SK-N-DZ (cell line): ENCODE measurements around the gene ECEL1.
"Not testable (repeated sequence)": the region's sequence is repeated elsewhere in the genome, so short reads cannot be mapped to it uniquely, and the experiment has no call there.

Source experiments
- DNase-seq: peaks from one replicate; pipeline ENCODE4 v3.0.0-alpha.2; 2015; ENCODE audit warnings: low spot score

Gene ECEL1

DNA sequence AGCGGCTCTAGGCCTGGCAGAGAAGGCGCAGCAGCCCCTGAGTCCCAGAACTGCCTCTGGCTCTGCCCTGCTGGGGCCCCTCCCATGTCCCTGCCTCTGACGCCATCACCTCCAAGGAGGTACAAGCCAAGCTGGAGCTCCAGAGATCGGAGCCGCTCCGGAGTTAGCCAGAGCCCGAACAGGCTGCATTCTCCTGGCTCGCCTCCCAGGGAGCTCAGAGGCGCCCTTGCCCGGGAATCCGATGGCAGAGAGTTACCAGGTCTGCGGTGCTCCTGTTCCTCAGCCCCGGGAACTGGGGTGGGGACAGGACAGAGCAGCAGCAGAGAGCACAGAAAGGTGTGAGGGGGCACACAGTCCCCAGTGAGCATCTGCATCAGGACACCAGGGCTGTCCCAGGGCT lies 44.6 kb downstream of the ECEL1 start:
- DNase-seq = not testable (repeated sequence)

DNA sequence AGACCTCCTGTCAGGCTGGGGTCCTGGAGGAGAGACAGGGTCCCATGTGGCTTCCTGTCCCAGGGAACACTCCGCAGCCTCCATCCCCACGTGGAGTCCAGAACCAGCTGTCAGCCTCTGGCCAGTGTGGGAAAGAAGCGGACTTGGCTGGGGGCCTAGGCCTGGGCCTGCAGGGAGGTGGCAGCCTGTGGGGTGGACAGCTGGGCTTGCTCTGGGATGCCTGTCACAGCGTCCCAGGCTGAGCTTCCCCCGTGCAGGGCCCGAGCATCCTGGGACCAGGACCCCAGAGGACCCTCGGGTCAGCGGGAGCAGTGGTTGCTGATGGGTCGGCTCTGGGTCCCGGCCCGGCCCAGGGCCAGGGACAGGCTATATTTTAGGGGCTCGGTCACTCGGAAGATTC lies 45.2 kb downstream of the ECEL1 start:
- not testable (repeated sequence) for DNase-seq

DNA sequence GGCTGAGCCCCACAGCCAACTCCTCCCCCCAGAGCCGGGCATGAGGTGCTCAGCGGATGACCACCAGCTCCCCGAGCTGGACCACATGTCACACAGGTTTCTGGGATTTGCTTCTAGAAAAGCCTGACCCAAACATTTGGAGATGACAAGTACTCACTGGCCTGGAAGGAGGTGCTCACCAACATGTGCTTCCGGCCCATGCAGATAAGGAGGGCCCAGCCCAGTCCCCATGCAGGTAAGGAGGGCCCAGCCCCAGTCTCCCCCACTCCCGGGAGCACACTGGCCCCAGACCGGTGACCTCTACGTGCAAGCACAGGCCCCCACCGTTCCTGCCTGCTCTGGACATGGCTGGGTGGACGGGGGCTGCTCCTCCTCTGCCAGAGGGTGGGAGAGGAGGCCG lies 45.7 kb downstream of the ECEL1 start:
- not testable (repeated sequence) for DNase-seq

DNA sequence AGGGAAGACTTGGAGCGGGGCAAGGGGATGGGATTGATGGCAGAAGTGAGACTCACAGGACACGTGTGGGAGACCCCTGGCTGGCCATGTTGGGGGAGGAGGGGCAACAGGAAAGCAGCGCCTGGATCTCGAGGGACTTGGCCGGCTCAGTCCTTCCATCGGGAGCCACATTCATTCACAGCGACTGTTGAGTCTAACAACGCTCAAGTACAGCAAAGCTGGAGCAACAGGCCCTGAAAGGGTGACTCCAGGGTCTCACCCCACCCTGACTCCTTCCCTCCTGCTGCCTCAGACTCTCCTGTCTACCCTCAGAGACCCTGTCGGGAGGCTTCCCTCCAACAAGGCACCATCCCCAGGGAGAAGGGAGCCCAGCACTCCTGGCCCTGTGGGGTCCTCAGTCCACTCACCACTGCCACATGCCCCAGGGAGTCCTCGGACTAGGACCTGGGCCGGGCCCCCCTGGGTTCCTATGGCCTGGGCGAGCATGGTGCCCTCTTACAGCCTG lies 46.4 kb downstream of the ECEL1 start:
- no peak for DNase-seq

DNA sequence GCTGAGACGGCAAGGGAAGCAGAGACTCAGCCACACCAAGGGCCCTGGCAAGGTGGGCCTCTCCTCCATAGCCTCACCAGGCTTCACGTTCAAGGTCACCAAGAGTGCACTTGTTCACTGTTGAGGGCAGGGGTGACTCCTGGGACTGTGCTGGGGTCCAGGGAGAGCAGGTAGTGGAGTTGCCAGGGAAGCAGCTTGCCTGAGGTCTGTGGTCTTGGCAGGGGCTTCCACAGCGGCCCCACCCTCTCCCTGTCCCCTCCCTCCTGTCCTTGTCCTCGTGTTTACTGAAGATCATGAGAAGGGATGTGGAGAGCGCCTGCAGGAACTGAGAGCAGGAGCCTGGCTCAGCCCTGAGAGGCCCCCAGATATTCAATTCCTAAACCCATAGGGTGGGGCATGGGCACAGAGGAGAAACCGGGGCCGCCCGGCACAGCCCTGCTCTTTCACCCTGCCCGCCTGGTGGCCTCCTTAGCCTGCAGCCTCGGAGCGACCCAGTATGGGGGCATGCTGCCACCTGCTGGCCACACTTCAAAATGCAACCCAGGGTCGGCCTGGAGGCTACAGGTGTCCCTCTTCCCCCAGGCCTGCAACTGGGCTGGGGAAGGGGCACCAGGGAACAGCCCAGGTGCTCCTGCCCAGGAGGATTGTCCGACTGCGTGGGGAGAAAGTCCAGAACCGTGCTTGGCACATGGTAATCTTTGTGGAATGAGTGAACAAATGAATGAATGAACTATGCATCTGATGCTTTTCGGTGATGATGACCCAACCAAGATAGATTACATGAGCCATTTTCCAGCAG lies 47.2 kb downstream of the ECEL1 start:
- DNase-seq = peak; percentile 70

DNA sequence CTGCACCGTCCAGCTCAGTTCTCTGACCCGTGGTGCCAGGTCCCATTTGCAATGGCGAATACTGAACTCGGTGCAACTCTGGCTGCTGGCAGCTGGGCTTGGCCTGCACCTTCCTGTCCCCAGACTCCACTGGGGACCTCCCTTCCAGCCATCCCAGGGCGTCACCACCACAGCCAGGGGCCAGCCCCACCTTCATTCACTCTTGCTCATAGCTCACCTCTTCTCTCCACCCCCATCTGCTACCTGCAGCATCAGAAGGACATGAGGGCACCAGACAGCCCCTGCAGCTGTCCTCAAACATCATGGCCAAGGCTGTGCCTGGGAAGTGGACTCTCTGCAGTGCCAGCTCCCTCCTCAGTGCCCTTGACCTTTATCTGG lies 47.9 kb downstream of the ECEL1 start:
- no peak for DNase-seq

DNA sequence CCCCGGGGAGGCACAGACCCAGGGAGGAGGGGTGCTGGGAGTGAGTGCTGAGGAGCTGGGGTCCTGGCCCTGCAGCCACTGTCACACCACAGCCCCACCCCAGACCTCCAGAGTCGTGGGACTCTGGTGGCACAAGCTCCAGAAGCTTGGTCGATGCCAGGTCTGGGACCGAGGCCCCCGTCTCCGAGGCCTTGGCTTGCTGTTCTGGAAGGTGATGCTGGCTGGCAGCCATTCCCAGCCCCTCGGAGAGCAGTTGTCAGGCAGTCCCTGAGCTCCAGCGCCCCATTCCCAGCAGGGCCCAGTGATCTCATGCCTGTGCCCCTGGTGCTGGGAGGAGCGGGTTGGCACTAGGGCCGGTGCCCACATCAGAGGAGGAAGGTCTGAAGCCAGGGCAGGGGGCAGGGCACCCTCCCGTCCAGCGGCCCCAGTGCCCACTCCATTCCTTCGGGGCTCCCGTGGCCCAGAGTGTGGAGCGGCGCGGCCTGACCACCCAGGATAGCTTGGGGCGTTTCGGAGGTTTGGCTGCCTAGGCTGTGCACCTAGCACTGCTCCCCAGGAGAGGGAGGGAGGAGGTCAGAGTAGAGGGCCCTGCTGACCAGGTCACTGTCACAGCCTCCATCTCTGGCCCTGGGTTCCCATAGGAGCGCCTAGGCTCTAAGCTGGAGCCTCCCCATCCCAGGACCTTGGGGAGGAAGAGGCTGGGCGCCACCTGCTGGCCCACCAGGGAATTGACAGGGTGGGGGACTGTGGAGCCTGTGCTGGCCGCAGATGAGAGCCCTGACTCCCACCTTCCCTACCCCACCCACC lies 48.5 kb downstream of the ECEL1 start:
- DNase-seq = peak; percentile 25

DNA sequence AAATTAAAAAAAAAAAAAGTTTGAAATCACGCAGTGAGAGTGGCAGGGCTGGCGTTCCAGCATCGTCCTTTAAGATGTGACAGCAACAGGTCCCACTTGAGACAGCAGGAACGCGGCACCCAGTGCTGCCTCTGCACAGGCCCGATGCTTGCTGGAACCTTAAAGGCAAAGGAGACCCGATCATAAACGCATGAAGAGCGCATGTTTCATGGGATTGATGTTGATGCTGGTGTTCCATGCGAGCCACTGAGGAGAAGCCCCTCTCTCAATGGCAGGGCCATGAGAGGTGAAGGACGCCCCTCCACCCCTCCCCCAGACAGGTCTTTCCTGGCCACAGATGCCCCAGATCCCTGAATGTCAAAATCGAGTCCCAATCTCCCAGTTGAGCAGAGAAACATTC lies 49.5 kb downstream of the ECEL1 start:
- no peak for DNase-seq

DNA sequence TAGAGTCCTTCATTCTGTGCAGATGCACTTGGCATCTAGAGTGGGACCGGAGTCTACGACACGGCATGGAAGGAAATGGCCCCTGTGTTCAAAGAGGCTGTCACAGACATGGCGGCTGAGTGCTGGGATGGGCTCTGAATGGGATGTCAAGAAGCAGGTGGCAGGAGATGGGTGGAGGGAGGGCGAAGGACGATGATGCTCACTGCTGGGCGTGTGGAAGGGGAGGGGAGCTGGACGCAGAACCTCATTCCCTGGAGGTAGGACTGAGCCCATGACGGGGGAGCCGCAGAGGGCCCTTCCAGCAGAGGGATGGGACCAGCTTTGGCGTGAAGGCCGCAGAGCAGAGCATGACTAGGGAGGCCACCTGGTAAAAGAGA lies 50.5 kb downstream of the ECEL1 start:
- DNase-seq = no peak

DNA sequence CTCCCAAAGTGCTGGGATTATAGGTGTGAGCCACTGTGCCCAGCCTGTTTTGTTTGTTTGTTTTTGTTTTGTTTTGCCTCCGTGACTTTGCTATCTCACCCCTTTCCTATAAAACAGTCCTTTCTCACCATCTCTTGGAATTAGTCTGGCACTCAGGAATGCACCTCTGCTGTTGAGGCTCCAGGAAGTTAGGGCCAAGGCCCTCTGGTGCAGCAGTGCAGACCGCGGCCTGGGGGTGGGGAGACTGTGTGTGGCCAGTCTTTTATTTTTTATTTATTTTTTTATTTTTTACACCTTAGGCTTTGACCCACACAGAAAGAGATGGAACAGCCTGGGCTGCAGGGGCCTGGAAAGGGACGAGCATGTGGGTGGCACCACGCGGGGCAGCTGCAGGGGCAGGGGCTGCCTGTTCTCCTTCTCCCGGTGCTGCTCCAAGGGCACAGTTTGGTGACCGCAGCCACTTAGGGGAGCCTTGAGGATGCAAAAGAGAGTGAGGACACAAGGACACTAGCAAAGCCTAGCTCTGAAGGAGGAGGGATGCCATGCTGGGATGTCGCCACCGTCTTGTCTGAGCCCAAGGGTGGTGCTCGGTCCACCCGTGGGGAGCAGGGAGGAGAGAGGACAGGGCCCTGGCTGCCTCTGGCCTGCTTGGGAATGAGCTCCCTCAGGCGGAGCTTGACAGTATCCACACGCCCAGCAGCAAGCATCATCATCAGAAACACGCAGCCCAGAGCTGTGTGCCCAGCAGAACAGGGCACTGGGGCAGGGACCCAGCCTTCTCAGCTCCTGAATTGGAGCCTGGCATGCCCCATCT lies 51.0 kb downstream of the ECEL1 start:
- no peak for DNase-seq

DNA sequence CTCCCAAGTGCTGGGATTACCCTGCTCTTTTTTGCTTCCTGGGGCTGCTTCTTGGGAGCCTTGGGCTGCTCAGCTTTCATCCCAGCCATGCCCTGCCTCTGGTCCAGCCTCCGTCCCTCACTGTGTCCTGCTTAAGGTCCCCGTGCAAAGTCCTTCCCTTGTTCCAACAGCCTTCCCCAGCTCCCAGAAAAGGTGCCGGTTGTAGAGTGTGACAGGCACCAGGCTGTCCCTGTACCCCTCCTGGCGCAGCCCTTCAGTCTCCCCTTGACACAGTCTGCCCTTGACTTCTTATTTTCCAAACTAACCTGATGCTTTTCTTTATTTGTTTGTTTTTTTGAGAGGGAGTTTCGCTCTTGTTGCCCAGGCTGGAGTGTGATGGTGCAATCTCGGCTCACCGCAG lies 51.8 kb downstream of the ECEL1 start:
- DNase-seq = no peak

DNA sequence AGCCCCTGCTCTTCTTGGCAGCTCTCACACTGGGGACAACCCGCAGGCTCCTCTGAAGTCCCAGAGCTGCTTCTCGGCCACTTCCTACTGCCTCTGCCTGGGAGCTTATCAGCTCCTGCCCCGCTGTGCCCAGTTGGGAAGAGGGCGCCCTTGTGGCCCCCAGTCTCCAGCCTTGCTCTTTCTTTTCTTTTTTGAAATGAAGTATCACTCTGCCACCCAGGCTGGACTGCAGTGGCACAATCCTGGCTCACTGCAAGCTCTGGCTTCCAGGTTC lies 52.3 kb downstream of the ECEL1 start:
- no peak for DNase-seq

DNA sequence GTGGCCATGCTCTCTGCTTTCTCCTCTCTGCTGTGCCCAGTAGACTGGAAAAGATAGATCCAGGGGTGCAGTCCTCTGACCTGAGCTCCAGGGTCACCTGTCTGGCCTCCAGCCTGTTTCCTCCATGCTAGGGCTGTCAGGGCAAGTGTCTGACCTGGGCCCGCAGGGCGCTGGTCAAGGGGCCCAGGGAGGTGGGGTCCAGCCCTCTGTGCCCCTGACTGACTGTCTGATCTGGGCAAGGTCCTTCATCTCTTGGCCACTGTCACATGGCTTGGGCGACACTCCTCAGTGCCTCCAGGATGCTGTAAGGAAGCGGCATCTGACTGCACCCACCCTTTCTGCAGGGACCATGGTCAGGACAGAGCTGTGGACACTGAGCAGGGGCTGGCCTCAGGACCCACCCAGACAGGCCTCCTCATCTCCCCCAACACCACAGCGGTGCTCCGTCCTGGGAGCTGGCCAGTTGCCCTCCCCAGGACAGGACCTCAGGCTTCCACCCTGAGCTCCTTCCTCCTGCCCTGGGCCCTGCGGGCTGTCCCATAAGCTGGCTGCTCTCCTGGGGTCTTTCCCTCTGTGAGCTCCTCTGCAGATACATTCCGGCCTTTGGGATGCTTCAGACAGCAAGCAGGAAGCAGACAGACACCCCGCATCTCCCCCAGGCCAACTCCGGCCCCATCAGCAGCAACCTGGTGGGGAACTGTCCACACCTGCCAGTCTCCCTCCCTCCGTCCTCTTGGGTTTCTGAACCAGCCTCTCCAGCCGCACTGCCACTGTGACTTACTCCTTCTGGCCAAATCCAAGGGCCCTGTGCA lies 52.9 kb downstream of the ECEL1 start:
- DNase-seq = no peak

DNA sequence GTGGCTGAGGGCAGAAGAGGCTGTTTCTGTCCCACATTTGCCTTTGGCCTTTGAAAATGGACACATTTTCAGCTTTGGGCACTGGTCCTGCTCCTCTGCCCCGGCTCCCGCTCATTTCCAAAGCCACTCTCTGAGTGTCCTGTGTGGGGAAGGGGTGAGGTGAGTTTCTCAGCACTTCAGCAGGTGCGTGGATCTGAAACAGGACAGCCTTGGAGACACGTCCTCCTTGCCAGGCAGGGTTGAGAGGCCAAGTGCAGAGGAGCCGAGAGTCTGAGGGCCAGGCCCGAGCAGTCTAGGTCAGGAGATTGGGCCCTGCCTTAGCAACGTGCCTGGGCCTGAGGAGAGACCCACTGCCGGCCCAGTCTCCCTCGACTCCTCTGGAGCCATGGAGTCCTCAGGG lies 53.5 kb downstream of the ECEL1 start:
- DNase-seq = no peak

DNA sequence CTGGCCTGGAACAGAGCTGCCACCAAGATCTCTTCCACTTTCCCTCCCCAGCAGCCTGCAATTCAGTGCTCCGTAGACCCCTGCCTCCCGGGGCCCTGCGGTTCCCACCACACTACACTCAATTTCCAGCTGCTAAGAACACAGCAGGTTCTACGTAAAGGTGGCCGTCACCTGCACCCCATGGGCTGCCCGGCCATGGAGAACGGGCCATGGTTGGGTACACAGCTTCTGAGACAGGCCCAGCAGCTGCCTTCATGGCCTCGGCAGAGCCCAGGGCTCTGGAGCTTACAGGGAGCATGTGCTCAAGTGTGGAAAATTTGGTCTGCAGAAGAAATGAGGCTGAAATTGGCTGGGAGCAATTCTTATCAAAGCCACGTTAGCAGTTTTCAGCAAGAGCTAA lies 54.0 kb downstream of the ECEL1 start:
- DNase-seq = not testable (repeated sequence)

DNA sequence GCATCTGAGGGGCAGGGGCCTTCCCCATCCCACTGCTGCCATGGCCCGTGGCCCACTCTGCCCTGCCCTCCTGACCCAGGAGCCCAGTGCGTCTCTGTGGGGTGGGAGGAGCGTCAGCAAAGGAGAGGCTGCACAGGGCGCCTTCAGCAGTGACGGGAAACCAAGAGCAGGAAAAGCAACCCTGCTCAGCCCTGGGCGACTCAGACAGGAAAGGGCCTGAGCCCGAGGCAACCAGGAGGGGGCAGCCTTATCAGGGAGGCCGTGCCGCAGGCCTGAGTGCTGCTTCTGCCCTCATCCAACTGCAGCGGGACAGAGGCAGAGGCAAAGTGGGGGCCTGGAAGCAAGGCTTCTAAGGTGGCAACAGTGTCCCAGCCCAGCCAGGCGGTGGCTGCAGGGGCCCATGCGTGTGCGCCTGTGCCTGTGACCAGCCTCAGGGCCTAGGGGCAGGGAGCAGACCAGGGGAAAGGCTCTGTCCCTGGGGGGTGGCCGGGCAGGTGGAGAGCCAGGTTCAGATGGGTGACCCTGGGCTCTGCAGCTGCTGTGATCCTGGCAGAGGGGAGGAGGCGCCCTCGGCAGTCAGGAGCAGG lies 54.9 kb downstream of the ECEL1 start:
- DNase-seq = peak; percentile 18

DNA sequence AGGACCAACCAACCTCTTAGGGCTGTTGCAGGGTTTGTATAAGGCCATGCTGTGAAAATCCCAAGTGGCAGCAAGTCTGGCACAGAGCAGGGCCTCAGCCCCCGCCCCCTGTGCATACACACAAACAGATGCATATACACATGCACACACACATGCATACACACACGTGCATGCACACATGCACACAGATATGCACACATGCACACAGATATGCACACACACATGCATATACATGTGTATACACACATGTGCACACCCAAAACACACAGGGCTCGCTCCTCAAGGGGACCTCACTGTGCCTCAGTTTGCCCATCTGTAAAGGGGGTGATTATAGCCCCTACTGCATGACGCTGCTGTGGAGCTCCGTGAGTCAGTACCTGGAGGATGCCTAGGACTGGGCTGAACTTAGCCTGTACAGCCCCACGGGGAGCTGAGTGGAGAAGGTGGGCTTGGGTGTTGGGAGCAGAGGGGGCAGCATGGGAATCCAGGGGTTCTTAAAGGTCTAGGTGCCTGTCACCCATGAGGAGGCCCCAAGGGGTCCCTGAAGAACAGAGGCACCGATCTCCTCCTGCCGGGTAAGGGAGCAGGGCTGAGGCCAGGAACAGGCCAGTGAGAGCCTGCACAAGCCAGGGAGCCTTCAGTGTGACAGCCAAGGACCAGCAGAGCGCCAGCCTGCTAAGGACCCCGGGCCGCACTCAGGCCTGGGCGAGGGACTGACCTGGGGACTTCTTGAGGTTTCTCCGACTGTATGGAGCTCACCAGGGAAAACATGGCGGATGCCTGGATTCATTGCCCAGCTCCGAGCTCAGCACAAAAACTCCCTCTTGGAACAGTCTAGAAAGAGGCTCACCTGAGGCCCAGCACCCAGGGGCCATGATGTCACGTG lies 55.7 kb downstream of the ECEL1 start:
- DNase-seq = no peak
